GM23338 (cell line): ENCODE measurements around the gene MAP1LC3B.

Source experiments
- CTCF ChIP-seq, 2 experiments: fragments of 200-600 bp in 1 of 2; sonication (generic) in 1 of 2; conservative IDR thresholded peaks; 2 replicates each; pipeline versions ENCODE4 v1.5.1 to v1.6.1; 2016 to 2017; ENCODE audit warnings: antibody characterized with exemption in 2 of 2, low read depth in 2 of 2, mild to moderate bottlenecking in 2 of 2, moderate library complexity in 1 of 2
- EZH2 ChIP-seq: fragments of 200-600 bp; sonication (generic); IDR thresholded peaks from one replicate; pipeline ENCODE4 v1.8.0; 2017; ENCODE audit warnings: antibody characterized with exemption, mild to moderate bottlenecking, low read depth; ENCODE audit not compliant: unreplicated experiment
- EZH2phosphoT487 ChIP-seq: fragments of 200-600 bp; sonication (generic); IDR thresholded peaks from one replicate; pipeline ENCODE4 v1.8.1; 2018; ENCODE audit warnings: antibody characterized with exemption; ENCODE audit not compliant: unreplicated experiment
- REST ChIP-seq: IDR thresholded peaks from one replicate; pipeline ENCODE4 v1.6.1; 2018; ENCODE audit warnings: antibody characterized with exemption; ENCODE audit not compliant: unreplicated experiment

DNA sequence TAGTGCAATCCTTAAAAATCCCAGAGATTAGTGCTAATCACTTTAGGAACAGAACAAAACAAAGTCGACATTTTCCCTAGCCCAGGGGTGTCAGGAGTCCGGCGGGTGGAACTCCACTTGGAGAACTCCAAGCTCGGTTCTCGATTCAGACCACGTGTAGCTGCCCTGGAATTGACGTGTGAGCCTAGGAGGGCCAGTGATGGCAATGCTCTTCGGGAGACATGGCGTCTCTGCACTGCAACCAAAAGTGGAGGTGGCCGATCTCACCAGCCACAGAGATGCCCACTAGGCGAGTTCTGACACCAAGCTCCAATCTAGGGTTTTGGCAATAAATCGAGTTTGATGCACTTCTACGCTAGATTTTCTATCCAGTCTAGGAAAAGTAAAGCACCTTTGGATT lies 17.6 kb downstream of the MAP1LC3B start:
- TF ChIP-seq CTCF (conservative IDR thresholded peaks at IDR 0.05; ENCODE audit: low read depth in 2 of 2) (no peak), REST (no peak), EZH2 (no peak), EZH2phosphoT487 (no peak)
